GM23338 (cell line): Measurements from ENCODE around the gene ABCD1.

Source experiments
- CTCF ChIP-seq, 2 experiments: fragments of 200-600 bp in 1 of 2; sonication (generic) in 1 of 2; conservative IDR thresholded peaks; 2 replicates each; pipeline versions ENCODE4 v1.5.1 to v1.6.1; 2016 to 2017; ENCODE audit warnings: antibody characterized with exemption in 2 of 2, low read depth in 2 of 2, mild to moderate bottlenecking in 2 of 2, moderate library complexity in 1 of 2
- EZH2phosphoT487 ChIP-seq: fragments of 200-600 bp; sonication (generic); IDR thresholded peaks from one replicate; pipeline ENCODE4 v1.8.1; 2018; ENCODE audit warnings: antibody characterized with exemption; ENCODE audit not compliant: unreplicated experiment

DNA sequence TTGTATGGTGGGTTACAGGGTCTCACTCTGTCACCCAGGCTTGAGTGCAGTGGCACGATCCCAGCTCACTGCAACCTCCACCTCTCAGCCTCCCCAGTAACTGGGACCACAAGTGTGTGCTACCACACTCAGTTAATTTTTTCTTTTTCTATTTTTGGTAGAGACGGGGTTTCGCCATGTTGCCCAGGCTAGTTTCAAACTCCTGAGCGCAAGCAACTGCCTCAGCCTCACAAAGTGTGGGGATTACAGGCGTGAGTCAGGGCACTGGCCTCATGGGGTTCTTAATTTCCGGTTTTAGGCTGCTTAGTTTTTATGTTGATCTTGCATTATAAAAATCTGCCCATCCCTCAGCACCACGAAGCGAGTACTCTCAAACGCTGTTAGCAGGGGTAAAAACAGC lies 7.2 kb upstream of the ABCD1 start:
- TF ChIP-seq CTCF (conservative IDR thresholded peaks at IDR 0.05; ENCODE audit: low read depth in 2 of 2) (no peak), EZH2phosphoT487 (no peak)
